Endothelial cell of umbilical vein (primary cell): Measurements from ENCODE around the gene ME3. TPM values are rescaled to one million over a fixed set of nuclear protein-coding genes. Genes with fewer than 3 reads are reported as not detected.

Source experiments
- BruUV-seq: library from RNA; stranded (reverse); fragments of 400-500 nt; replicated peaks from 2 replicates; lab custom pipeline; 2021; lab: Mats Ljungman, UMichigan
- CTCF ChIA-PET: fragments of 300-600, 350-600 bp; sonication (Branson Sonifier 250); formaldehyde crosslinking; loops from one replicate; lab custom pipeline; 2021; ENCODE audit warnings: antibody characterized with exemption, inconsistent platforms; lab: Charles Lee
- POLR2A ChIA-PET: fragments of 300-600, 350-600 bp; sonication (Branson Sonifier 250); formaldehyde crosslinking; loops from one replicate; lab custom pipeline; 2021; ENCODE audit warnings: antibody characterized with exemption, inconsistent platforms; lab: Charles Lee
- DNase-seq: peaks from one replicate; pipeline ENCODE4 v3.0.0-alpha.2; 2011; ENCODE audit warnings: low read depth, low spot score
- FAIRE-seq: peaks from 2 replicates; lab custom pipeline; 2011; peaks lifted over from hg19 to GRCh38; lab: Jason Lieb, UNC
- H2AFZ ChIP-seq: 2 replicates; pipeline ENCODE4 v1.6.0; 2012; ENCODE audit warnings: low read depth, low read length, control low read depth, inconsistent platforms
- H3K27ac ChIP-seq: 2 replicates; pipeline ENCODE4 v1.5.1; 2011; ENCODE audit warnings: low read depth, mild to moderate bottlenecking, control low read depth, low read length, moderate library complexity; ENCODE audit not compliant: insufficient read depth
- H3K27me3 ChIP-seq, 2 experiments: 2 replicates each; pipeline versions ENCODE4 v1.6.0 to v1.6.1; 2011; ENCODE audit warnings: low read length in 2 of 2, mixed read lengths in 1 of 2; ENCODE audit not compliant: control insufficient read depth in 2 of 2, insufficient read depth in 2 of 2
- H3K36me3 ChIP-seq, 2 experiments: 2 replicates in 1 of 2; 3 replicates in 1 of 2; pipeline ENCODE4 v1.5.1; 2011; ENCODE audit warnings: low read length in 2 of 2, mild to moderate bottlenecking in 1 of 2, moderate library complexity in 1 of 2; ENCODE audit not compliant: control insufficient read depth in 2 of 2, insufficient read depth in 2 of 2; ENCODE audit errors: extremely low read depth in 1 of 2
- H3K4me1 ChIP-seq: 3 replicates; pipeline ENCODE4 v1.5.1; 2011; ENCODE audit warnings: mild to moderate bottlenecking, low read length; ENCODE audit not compliant: control insufficient read depth, insufficient read depth; ENCODE audit errors: extremely low read depth
- H3K4me2 ChIP-seq: 2 replicates; pipeline ENCODE4 v1.6.1; 2011; ENCODE audit warnings: low read length, control low read depth, mixed read lengths; ENCODE audit not compliant: insufficient read depth
- H3K4me3 ChIP-seq, 3 experiments: fragments of 200-600 bp in 1 of 3; sonication (generic), shearing (Covaris generic) in 1 of 3; replicated peaks in 1 of 3; 2 replicates each; pipeline ENCODE4 v1.5.1; 2011 to 2016; ENCODE audit warnings: control low read depth in 3 of 3, low read length in 3 of 3, mild to moderate bottlenecking in 2 of 3, inconsistent platforms in 1 of 3, low read depth in 1 of 3, moderate library complexity in 1 of 3; ENCODE audit not compliant: insufficient read depth in 1 of 3
- H3K79me2 ChIP-seq: 2 replicates; pipeline ENCODE4 v1.6.0; 2012; ENCODE audit warnings: low read length, inconsistent platforms; ENCODE audit not compliant: control insufficient read depth, insufficient read depth
- H3K9ac ChIP-seq: replicated peaks from 2 replicates; pipeline ENCODE3; 2011; ENCODE audit warnings: low read length, control low read depth; ENCODE audit not compliant: insufficient read depth; ENCODE audit errors: extremely low read depth
- H3K9me1 ChIP-seq: replicated peaks from 3 replicates; pipeline ENCODE4 v1.6.0; 2011; ENCODE audit warnings: mild to moderate bottlenecking, low read length; ENCODE audit not compliant: control insufficient read depth, insufficient read depth; ENCODE audit errors: extremely low read depth
- H3K9me3 ChIP-seq: replicated peaks from 2 replicates; pipeline ENCODE4 v1.5.1; 2012; ENCODE audit warnings: low read length, inconsistent platforms; ENCODE audit not compliant: control insufficient read depth, insufficient read depth
- H4K20me1 ChIP-seq: replicated peaks from 2 replicates; pipeline ENCODE3; 2011; ENCODE audit warnings: mild to moderate bottlenecking, low read length; ENCODE audit not compliant: control insufficient read depth, insufficient read depth; ENCODE audit errors: extremely low read depth
- EZH2 ChIP-seq: IDR thresholded peaks from 2 replicates; pipeline ENCODE4 v1.6.1; 2012; ENCODE audit warnings: borderline replicate concordance, low read depth, mild to moderate bottlenecking, moderate library complexity, low read length, inconsistent platforms; ENCODE audit not compliant: severe bottlenecking
- FOS ChIP-seq: IDR thresholded peaks from 2 replicates; pipeline ENCODE4 v1.6.1; 2011; ENCODE audit warnings: mild to moderate bottlenecking, low read length, moderate library complexity, borderline replicate concordance; ENCODE audit not compliant: insufficient read depth
- GATA2 ChIP-seq: IDR thresholded peaks from 2 replicates; pipeline ENCODE4 v1.7.0; 2011; ENCODE audit warnings: low read depth, mild to moderate bottlenecking, moderate library complexity, mixed read lengths, low read length; ENCODE audit not compliant: insufficient read length, insufficient read depth
- JUN ChIP-seq: IDR thresholded peaks from 2 replicates; pipeline ENCODE4 v1.6.1; 2011; ENCODE audit warnings: borderline replicate concordance, low read depth; ENCODE audit not compliant: insufficient read length, insufficient read depth
- MYC ChIP-seq: IDR thresholded peaks from one replicate; pipeline ENCODE4 v1.6.1; 2011; ENCODE audit warnings: mild to moderate bottlenecking, low read depth, low read length
- POLR2A ChIP-seq: IDR thresholded peaks from 2 replicates; pipeline ENCODE4 v1.6.1; 2012; ENCODE audit warnings: low read depth, mild to moderate bottlenecking, control low read depth, low read length
- POLR2AphosphoS5 ChIP-seq: IDR thresholded peaks from 2 replicates; pipeline ENCODE4 v1.6.1; 2012; ENCODE audit warnings: low read depth, mild to moderate bottlenecking, control low read depth, low read length, moderate library complexity; ENCODE audit not compliant: insufficient read depth
- dilution Hi-C: fragments of 300-500 bp; cut with MboI; formaldehyde crosslinking; loops from one replicate; pipeline ENCODE4 v1.15.0; 2019; ENCODE audit warnings: low sequenced_read_pairs; ENCODE audit not compliant: extremely low pct_ligation_motif_present
- intact Hi-C: fragments of 100-400 bp; cut with micrococcal nuclease; formaldehyde crosslinking; loops from one replicate; pipeline ENCODE4 v1.10.0; 2022
- polyA plus RNA-seq, 4 experiments: library from polyadenylated mRNA; depleted of rRNA in 3 of 4; stranded (reverse) in 3 of 4; unstranded in 1 of 4; fragments of >200 nt; gene quantifications; 2 replicates each; pipeline versions ENCODE4 v1.2.1 to v1.2.3, GENCODE V29; 2011 to 2012; ENCODE audit warnings: missing spikeins in 1 of 4
- total RNA-seq: library from RNA; stranded (reverse); gene quantifications from 2 replicates; pipeline ENCODE4 v1.2.3, GENCODE V29; 2021
- TF ChIP-seq, protein P1 (sequence below), 2 donors: IDR thresholded peaks; 1 replicate in 1 of 2; 2 replicates in 1 of 2; pipeline ENCODE4 v1.5.1; 2011; ENCODE audit warnings: low read length in 2 of 2, mild to moderate bottlenecking in 2 of 2, moderate library complexity in 2 of 2, control low read depth in 1 of 2, inconsistent platforms in 1 of 2, low read depth in 1 of 2; ENCODE audit not compliant: insufficient read depth in 1 of 2; ENCODE audit errors: extremely low read depth in 1 of 2
- TF ChIP-seq, protein P2 (sequence below): IDR thresholded peaks from 2 replicates; pipeline ENCODE4 v1.6.1; 2011; ENCODE audit not compliant: insufficient read depth, insufficient read length

ME3 gene
- total and polyA plus RNA-seq, 2 donors (not counting 3 experiments of a cell fraction or from before 2014, with no cell fraction given) = 26.9 to 30.4 TPM

DNA sequence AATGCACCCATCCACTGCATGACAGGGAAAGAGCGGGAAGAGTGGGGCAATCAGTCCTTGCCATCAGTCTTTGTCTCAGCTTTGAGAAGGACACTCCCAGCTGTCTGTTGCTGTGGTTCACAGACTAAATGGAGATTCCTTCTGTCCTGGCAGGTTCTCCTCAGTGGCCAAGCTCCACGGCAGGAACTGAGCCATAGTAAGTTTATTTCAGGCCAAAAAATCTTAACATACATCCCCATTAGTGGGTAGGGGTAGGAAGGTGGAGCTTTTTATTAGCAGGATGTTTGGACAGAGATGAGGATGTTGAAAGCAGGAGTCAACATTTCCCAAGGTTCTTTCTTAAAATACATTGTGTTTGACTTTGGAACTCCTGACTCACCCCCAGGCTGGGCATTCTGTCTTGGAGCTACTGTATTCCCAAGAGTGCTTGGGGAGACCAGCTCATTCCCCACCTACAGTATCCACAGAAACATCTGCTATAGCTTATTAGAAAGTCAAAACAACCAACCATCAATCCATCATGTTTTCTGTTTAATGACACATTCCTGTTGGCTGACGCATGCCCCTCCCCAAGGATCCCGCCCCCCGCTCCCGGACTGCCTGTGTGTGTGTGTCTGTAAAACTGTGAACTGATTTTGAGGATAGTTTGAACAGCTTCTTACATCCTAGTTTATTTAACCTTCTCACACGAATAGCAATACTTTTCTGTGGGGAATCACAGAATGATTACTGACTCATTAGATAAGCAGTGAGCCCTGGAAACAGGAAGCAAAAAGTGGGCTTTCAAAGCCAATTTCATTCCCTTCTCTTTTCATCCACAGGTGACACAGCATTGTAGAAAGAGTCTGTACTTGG, 188.2 kb downstream of the ME3 start:
- H2AFZ ChIP-seq = no peak overlapping the region
- H3K36me3 ChIP-seq = no peaks in the 10 kb centered on the region
- POLR2A ChIA-PET = interaction anchor here (0.7 to 2.2 kb wide), 10 partner anchors 8 to 333 kb away, joined by 3 to 15 read pairs (median 5); no protein-coding TSS in a partner anchor
- intact Hi-C loops (loop anchor here (1.0 to 5.0 kb wide), 18 partner anchors 19 to 432 kb away; partner anchors contain the start of gene PICALM), dilution Hi-C loops (loop anchor here (25.0 kb wide), 1 partner anchor 103 kb away; no protein-coding TSS in a partner anchor)
- TF ChIP-seq, protein P1, sequence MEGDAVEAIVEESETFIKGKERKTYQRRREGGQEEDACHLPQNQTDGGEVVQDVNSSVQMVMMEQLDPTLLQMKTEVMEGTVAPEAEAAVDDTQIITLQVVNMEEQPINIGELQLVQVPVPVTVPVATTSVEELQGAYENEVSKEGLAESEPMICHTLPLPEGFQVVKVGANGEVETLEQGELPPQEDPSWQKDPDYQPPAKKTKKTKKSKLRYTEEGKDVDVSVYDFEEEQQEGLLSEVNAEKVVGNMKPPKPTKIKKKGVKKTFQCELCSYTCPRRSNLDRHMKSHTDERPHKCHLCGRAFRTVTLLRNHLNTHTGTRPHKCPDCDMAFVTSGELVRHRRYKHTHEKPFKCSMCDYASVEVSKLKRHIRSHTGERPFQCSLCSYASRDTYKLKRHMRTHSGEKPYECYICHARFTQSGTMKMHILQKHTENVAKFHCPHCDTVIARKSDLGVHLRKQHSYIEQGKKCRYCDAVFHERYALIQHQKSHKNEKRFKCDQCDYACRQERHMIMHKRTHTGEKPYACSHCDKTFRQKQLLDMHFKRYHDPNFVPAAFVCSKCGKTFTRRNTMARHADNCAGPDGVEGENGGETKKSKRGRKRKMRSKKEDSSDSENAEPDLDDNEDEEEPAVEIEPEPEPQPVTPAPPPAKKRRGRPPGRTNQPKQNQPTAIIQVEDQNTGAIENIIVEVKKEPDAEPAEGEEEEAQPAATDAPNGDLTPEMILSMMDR (IDR thresholded peaks at IDR 0.05; ENCODE audit: extremely low read depth in 1 of 2, insufficient read depth in 1 of 2, low read depth in 1 of 2, low read length in 2 of 2) = no peak
- TF ChIP-seq FOS = peak; percentile 92
- no peak for TF ChIP-seq MYC
- TF ChIP-seq POLR2AphosphoS5 = no peak
- peak; percentile 63 for TF ChIP-seq GATA2
- TF ChIP-seq JUN = peak; percentile 88
- TF ChIP-seq, protein P2, sequence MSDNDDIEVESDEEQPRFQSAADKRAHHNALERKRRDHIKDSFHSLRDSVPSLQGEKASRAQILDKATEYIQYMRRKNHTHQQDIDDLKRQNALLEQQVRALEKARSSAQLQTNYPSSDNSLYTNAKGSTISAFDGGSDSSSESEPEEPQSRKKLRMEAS = no peak
- no peak for TF ChIP-seq EZH2
- TF ChIP-seq POLR2A = peak; percentile 39
- peaks cover 47% of the 10 kb centered on the region for H3K4me1 ChIP-seq
- FAIRE-seq = peak; percentile 98
- H4K20me1 ChIP-seq = no peaks in the 10 kb centered on the region
- H3K79me2 ChIP-seq = no peaks in the 10 kb centered on the region
- H3K27ac ChIP-seq = peak overlapping the region; percentile 94
- DNase-seq = peak; percentile 100
- no peak overlapping the region for H3K4me3 ChIP-seq
- no peaks in the 10 kb centered on the region for H3K9me1 ChIP-seq
- no TSS peak for BruUV-seq
- CTCF ChIA-PET = interaction anchor here (0.7 to 3.0 kb wide), 26 partner anchors 10 to 434 kb away, joined by 3 to 30 read pairs (median 4); partner anchors contain the start of gene PRSS23
- no peaks in the 10 kb centered on the region for H3K27me3 ChIP-seq
- H3K9ac ChIP-seq = peak overlapping the region; percentile 78
- no peaks in the 10 kb centered on the region for H3K9me3 ChIP-seq
- peak overlapping the region; percentile 51 for H3K4me2 ChIP-seq
